H9 (cell line): ENCODE measurements around the gene ACSL6. TPM values are rescaled to one million over a fixed set of nuclear protein-coding genes. Genes with fewer than 3 reads are reported as not detected.

Experiments
- DNase-seq: peaks from one replicate; pipeline ENCODE4 v3.0.0-alpha.2; 2017
- H2AFZ ChIP-seq: one replicate; pipeline ENCODE4 v1.6.1; 2013; ENCODE audit warnings: mild to moderate bottlenecking, low read length, control low read depth, moderate library complexity
- H2AK5ac ChIP-seq: 2 replicates; pipeline ENCODE4 v1.6.1; 2013; ENCODE audit warnings: low read length, control low read depth, mixed read lengths; ENCODE audit not compliant: insufficient read length
- H2BK120ac ChIP-seq: one replicate; pipeline ENCODE4 v1.6.1; 2013; ENCODE audit warnings: low read depth, mild to moderate bottlenecking, low read length, control low read depth, inconsistent platforms; ENCODE audit not compliant: poor library complexity, severe bottlenecking
- H2BK12ac ChIP-seq: 2 replicates; pipeline ENCODE4 v1.6.1; 2013; ENCODE audit warnings: low read length, control low read depth, mixed read lengths, low read depth; ENCODE audit not compliant: insufficient read length
- H2BK15ac ChIP-seq: 2 replicates; pipeline ENCODE4 v1.6.1; 2013; ENCODE audit warnings: low read depth, low read length, control low read depth
- H2BK20ac ChIP-seq: one replicate; pipeline ENCODE4 v1.6.1; 2013; ENCODE audit warnings: low read depth, mild to moderate bottlenecking, low read length, control low read depth, inconsistent platforms; ENCODE audit not compliant: poor library complexity, severe bottlenecking
- H2BK5ac ChIP-seq: 2 replicates; pipeline ENCODE4 v1.6.1; 2013; ENCODE audit warnings: low read length, control low read depth, mixed read lengths; ENCODE audit not compliant: insufficient read length
- H3K14ac ChIP-seq: 2 replicates; pipeline ENCODE4 v1.6.1; 2013; ENCODE audit warnings: low read length, control low read depth; ENCODE audit not compliant: insufficient read depth
- H3K18ac ChIP-seq: 2 replicates; pipeline ENCODE4 v1.6.1; 2013; ENCODE audit warnings: low read depth, mild to moderate bottlenecking, mixed read lengths, low read length, control low read depth; ENCODE audit not compliant: insufficient read length
- H3K23ac ChIP-seq: 2 replicates; pipeline ENCODE4 v1.6.1; 2013; ENCODE audit warnings: low read length, control low read depth, mixed read lengths, low read depth; ENCODE audit not compliant: insufficient read length
- H3K23me2 ChIP-seq: 2 replicates; pipeline ENCODE4 v1.6.1; 2013; ENCODE audit warnings: low read depth, mild to moderate bottlenecking, mixed read lengths, low read length, control low read depth; ENCODE audit not compliant: insufficient read length, poor library complexity, severe bottlenecking
- H3K27ac ChIP-seq: 2 replicates; pipeline ENCODE4 v1.5.1; 2013; ENCODE audit warnings: low read length, control low read depth, mixed read lengths, low read depth; ENCODE audit not compliant: insufficient read length
- H3K27me3 ChIP-seq: 2 replicates; pipeline ENCODE4 v1.6.1; 2013; ENCODE audit warnings: low read length, control low read depth, inconsistent platforms; ENCODE audit not compliant: insufficient read depth
- H3K4ac ChIP-seq: 2 replicates; pipeline ENCODE4 v1.6.1; 2013; ENCODE audit warnings: low read depth, mild to moderate bottlenecking, control low read depth, inconsistent platforms, low read length, moderate library complexity
- H3K4me1 ChIP-seq: 2 replicates; pipeline ENCODE4 v1.6.1; 2013; ENCODE audit warnings: low read length, control low read depth, inconsistent platforms; ENCODE audit not compliant: insufficient read depth
- H3K4me2 ChIP-seq: 2 replicates; pipeline ENCODE4 v1.6.1; 2013; ENCODE audit warnings: low read length, control low read depth, mixed read lengths; ENCODE audit not compliant: insufficient read length, insufficient read depth
- H3K56ac ChIP-seq: 2 replicates; pipeline ENCODE4 v1.6.1; 2013; ENCODE audit warnings: low read depth, mild to moderate bottlenecking, mixed read lengths, low read length, control low read depth; ENCODE audit not compliant: insufficient read length
- H3K79me1 ChIP-seq: 2 replicates; pipeline ENCODE4 v1.6.1; 2013; ENCODE audit warnings: low read depth, mild to moderate bottlenecking, moderate library complexity, low read length, control low read depth, inconsistent platforms; ENCODE audit not compliant: insufficient read depth, poor library complexity, severe bottlenecking
- H3K79me2 ChIP-seq: 2 replicates; pipeline ENCODE4 v1.6.1; 2013; ENCODE audit warnings: low read length, control low read depth, inconsistent platforms; ENCODE audit not compliant: insufficient read depth
- H3K9ac ChIP-seq: 2 replicates; pipeline ENCODE4 v1.6.1; 2013; ENCODE audit warnings: low read length, control low read depth, mixed read lengths; ENCODE audit not compliant: insufficient read length; ENCODE audit errors: extremely low read depth
- H3K9me3 ChIP-seq: one replicate; pipeline ENCODE4 v1.6.1; 2013; ENCODE audit warnings: low read depth, low read length, inconsistent platforms; ENCODE audit not compliant: control insufficient read depth
- H3T11ph ChIP-seq: one replicate; pipeline ENCODE4 v1.6.1; 2013; ENCODE audit warnings: mild to moderate bottlenecking, low read length, control low read depth, inconsistent platforms
- H4K20me1 ChIP-seq: one replicate; pipeline ENCODE4 v1.6.1; 2013; ENCODE audit not compliant: control insufficient read depth, insufficient read length, insufficient read depth
- H4K5ac ChIP-seq: 2 replicates; pipeline ENCODE4 v1.6.1; 2013; ENCODE audit warnings: low read depth, mild to moderate bottlenecking, mixed read lengths, low read length, control low read depth; ENCODE audit not compliant: insufficient read length
- H4K8ac ChIP-seq: replicated peaks from 2 replicates; pipeline ENCODE4 v1.6.1; 2013; ENCODE audit warnings: low read length, control low read depth, mixed read lengths, low read depth; ENCODE audit not compliant: insufficient read length
- H4K91ac ChIP-seq: 2 replicates; pipeline ENCODE4 v1.6.1; 2013; ENCODE audit warnings: low read depth, mild to moderate bottlenecking, moderate library complexity, mixed read lengths, low read length, control low read depth; ENCODE audit not compliant: insufficient read length
- H3K27ac Mint-ChIP-seq, 3 experiments: 2 replicates in 2 of 3; 3 replicates in 1 of 3; pipeline ENCODE4 v1.8.0; 2020 to 2021; ENCODE audit warnings: mixed read lengths in 3 of 3, mild to moderate bottlenecking in 1 of 3, moderate library complexity in 1 of 3
- H3K27me3 Mint-ChIP-seq: 2 replicates; pipeline ENCODE4 v1.8.0; 2021; ENCODE audit warnings: low read depth, mild to moderate bottlenecking, moderate library complexity, mixed read lengths
- H3K36me3 Mint-ChIP-seq, 3 experiments: 2 replicates in 2 of 3; 3 replicates in 1 of 3; pipeline ENCODE4 v1.8.0; 2020 to 2021; ENCODE audit warnings: low read depth in 3 of 3, mixed read lengths in 3 of 3; ENCODE audit not compliant: insufficient read depth in 1 of 3
- H3K4me1 Mint-ChIP-seq, 2 experiments: 2 replicates each; pipeline ENCODE4 v1.8.0; 2020; ENCODE audit warnings: mixed read lengths in 2 of 2
- H3K4me3 Mint-ChIP-seq, 2 experiments: 2 replicates in 1 of 2; 3 replicates in 1 of 2; pipeline ENCODE4 v1.8.0; 2020 to 2021; ENCODE audit warnings: mild to moderate bottlenecking in 2 of 2, mixed read lengths in 2 of 2, moderate library complexity in 1 of 2
- H3K9me3 Mint-ChIP-seq, 2 experiments: 2 replicates in 1 of 2; 3 replicates in 1 of 2; pipeline ENCODE4 v1.8.0; 2020; ENCODE audit warnings: mild to moderate bottlenecking in 2 of 2, mixed read lengths in 2 of 2, moderate library complexity in 1 of 2
- WGBS: extraction: QIAGEN DNeasy Blood & Tissue Kit; methylation state at CpG from one replicate; pipeline ENCODE4 v1.1.7; 2013; ENCODE audit warnings: missing lambda C conversion rate, low lambda C conversion rate, mixed read lengths; ENCODE audit not compliant: insufficient read length; ENCODE audit errors: extremely low coverage; 5-methylcytosine and 5-hydroxymethylcytosine counted together
- total RNA-seq: library from RNA; stranded (reverse); gene quantifications from 2 replicates; pipeline ENCODE4 v1.2.1, GENCODE V29; 2021
- TF ChIP-seq, protein P1 (sequence below): fragments of 200-600 bp; sonication (generic); conservative IDR thresholded peaks from 3 replicates; pipeline ENCODE4 v1.8.0; 2021; ENCODE audit warnings: antibody characterized with exemption, mild to moderate bottlenecking

The ACSL6 gene
- total RNA-seq, 1 experiment from 2014 or later = 1.6 TPM

GRCh38 chr5:132025403-132025971 lies 14.0 kb upstream of the ACSL6 start:
- no peak overlapping the region for H2BK5ac ChIP-seq
- H3K4me1 ChIP-seq = no peaks in the 10 kb centered on the region
- no peaks in the 10 kb centered on the region for H4K20me1 ChIP-seq
- DNase-seq = no peak
- Mint-ChIP-seq H3K4me3 (no peak overlapping the region), H3K4me1 (no peaks in the 10 kb centered on the region), H3K27ac (no peak overlapping the region), H3K36me3 (no peaks in the 10 kb centered on the region), H3K27me3 (peaks cover 4% of the 10 kb centered on the region; the same call in 1 of the 2 replicates), H3K9me3 (no peaks in the 10 kb centered on the region)
- H3K9me3 ChIP-seq = no peaks in the 10 kb centered on the region
- no CpG with 5 or more reads among the region's 7 CpGs for WGBS
- no peak overlapping the region for H3K9ac ChIP-seq
- no peak overlapping the region for H3K4ac ChIP-seq
- H3K27ac ChIP-seq = no peak overlapping the region
- H3K56ac ChIP-seq = no peak overlapping the region
- H4K8ac ChIP-seq = no peak overlapping the region
- H2BK12ac ChIP-seq = no peak overlapping the region
- H2BK20ac ChIP-seq = no peak overlapping the region
- H4K91ac ChIP-seq = no peak overlapping the region
- no peaks in the 10 kb centered on the region for H3K79me1 ChIP-seq
- H3K79me2 ChIP-seq = no peaks in the 10 kb centered on the region
- H2BK15ac ChIP-seq = no peak overlapping the region
- no peak overlapping the region for H3K18ac ChIP-seq
- TF ChIP-seq, protein P1, sequence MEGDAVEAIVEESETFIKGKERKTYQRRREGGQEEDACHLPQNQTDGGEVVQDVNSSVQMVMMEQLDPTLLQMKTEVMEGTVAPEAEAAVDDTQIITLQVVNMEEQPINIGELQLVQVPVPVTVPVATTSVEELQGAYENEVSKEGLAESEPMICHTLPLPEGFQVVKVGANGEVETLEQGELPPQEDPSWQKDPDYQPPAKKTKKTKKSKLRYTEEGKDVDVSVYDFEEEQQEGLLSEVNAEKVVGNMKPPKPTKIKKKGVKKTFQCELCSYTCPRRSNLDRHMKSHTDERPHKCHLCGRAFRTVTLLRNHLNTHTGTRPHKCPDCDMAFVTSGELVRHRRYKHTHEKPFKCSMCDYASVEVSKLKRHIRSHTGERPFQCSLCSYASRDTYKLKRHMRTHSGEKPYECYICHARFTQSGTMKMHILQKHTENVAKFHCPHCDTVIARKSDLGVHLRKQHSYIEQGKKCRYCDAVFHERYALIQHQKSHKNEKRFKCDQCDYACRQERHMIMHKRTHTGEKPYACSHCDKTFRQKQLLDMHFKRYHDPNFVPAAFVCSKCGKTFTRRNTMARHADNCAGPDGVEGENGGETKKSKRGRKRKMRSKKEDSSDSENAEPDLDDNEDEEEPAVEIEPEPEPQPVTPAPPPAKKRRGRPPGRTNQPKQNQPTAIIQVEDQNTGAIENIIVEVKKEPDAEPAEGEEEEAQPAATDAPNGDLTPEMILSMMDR = no peak
- H3K23ac ChIP-seq = no peak overlapping the region
- H3K23me2 ChIP-seq = no peaks in the 10 kb centered on the region
- no peaks in the 10 kb centered on the region for H3K27me3 ChIP-seq
- H2BK120ac ChIP-seq = no peak overlapping the region
- no peak overlapping the region for H2AFZ ChIP-seq
- H2AK5ac ChIP-seq = no peak overlapping the region
- H3T11ph ChIP-seq = no peak overlapping the region
- no peak overlapping the region for H3K4me2 ChIP-seq
- no peak overlapping the region for H4K5ac ChIP-seq
- no peak overlapping the region for H3K14ac ChIP-seq
